ENCODE measurements around the gene CCDC110.
"Not testable (repeated sequence)": the region's sequence is repeated elsewhere in the genome, so short reads cannot be mapped to it uniquely, and the experiment has no call there.

The CCDC110 gene

GRCh38 chr4:185471235-185472102 lies at the start of gene CCDC110:
CCDC110 (minus strand) TSS chr4:185471733; CDS start chr4:185471683, 50 bp downstream.
- DNase-seq (peak; percentile 77), ATAC-seq (replicated peaks) (peak; percentile 88 to 91)
- Mint-ChIP-seq H3K36me3 (no peaks in the 10 kb centered on the region), H3K4me3 (peak within 1 kb of the TSS; percentile 87), H3K27ac (peak within 1 kb of the TSS; percentile 44), H3K9me3 (peaks cover 0 to 3% of the 10 kb centered on the region in 2 donors), H3K4me1 (peaks cover 9 to 19% of the 10 kb centered on the region in 2 donors), H3K27me3 (peaks cover 8 to 12% of the 10 kb centered on the region in 2 donors)

- Mint-ChIP-seq H3K9me3 (no peaks in the 10 kb centered on the region), H3K4me1 (no peaks in the 10 kb centered on the region), H3K27ac (no peak overlapping the region), H3K4me3 (no peak overlapping the region), H3K36me3 (no peaks in the 10 kb centered on the region), H3K27me3 (peaks cover 12 to 27% of the 10 kb centered on the region in 2 donors)
- ATAC-seq (replicated peaks) = no peak
- DNase-seq = no peak
Observed at GRCh38 chr4:185520119-185520518, 48.6 kb upstream of the CCDC110 start.

- no peak overlapping the region for H3K27ac Mint-ChIP-seq
- no peak overlapping the region for H3K4me3 Mint-ChIP-seq
- H3K9me3 Mint-ChIP-seq = no peaks in the 10 kb centered on the region
- peaks cover 19 to 35% of the 10 kb centered on the region in 2 donors for H3K27me3 Mint-ChIP-seq
- H3K4me1 Mint-ChIP-seq = peaks cover 0 to 4% of the 10 kb centered on the region in 2 donors
- H3K36me3 Mint-ChIP-seq = no peaks in the 10 kb centered on the region
- DNase-seq (no peak), ATAC-seq (replicated peaks) (no peak)
Observed at GRCh38 chr4:185518494-185518893, 47.0 kb upstream of the CCDC110 start.

GRCh38 chr4:185518069-185518468 lies 46.5 kb upstream of the CCDC110 start:
- H3K27me3 Mint-ChIP-seq = peaks cover 20 to 36% of the 10 kb centered on the region in 2 donors
- H3K4me1 Mint-ChIP-seq = peaks cover 0 to 8% of the 10 kb centered on the region in 2 donors
- no peak for DNase-seq
- no peak for ATAC-seq (replicated peaks)
- H3K9me3 Mint-ChIP-seq = no peaks in the 10 kb centered on the region
- H3K27ac Mint-ChIP-seq = no peak overlapping the region
- H3K4me3 Mint-ChIP-seq = no peak overlapping the region
- no peaks in the 10 kb centered on the region for H3K36me3 Mint-ChIP-seq

GRCh38 chr4:185515248-185515647 lies 43.7 kb upstream of the CCDC110 start:
- peaks cover 32 to 55% of the 10 kb centered on the region in 2 donors for H3K27me3 Mint-ChIP-seq

GRCh38 chr4:185514182-185514697 lies 42.7 kb upstream of the CCDC110 start:
- peaks cover 36 to 55% of the 10 kb centered on the region in 2 donors for H3K27me3 Mint-ChIP-seq
- DNase-seq = no peak
- H3K27ac Mint-ChIP-seq = no peak overlapping the region
- H3K9me3 Mint-ChIP-seq = no peaks in the 10 kb centered on the region
- no peak for ATAC-seq (replicated peaks)
- peaks cover 0 to 10% of the 10 kb centered on the region in 2 donors for H3K4me1 Mint-ChIP-seq
- H3K4me3 Mint-ChIP-seq = no peak overlapping the region
- no peaks in the 10 kb centered on the region for H3K36me3 Mint-ChIP-seq

More at GRCh38 chr4:185515248-185515647, 43.7 kb upstream of the CCDC110 start:
- Mint-ChIP-seq H3K4me1 (peaks cover 0 to 10% of the 10 kb centered on the region in 2 donors), H3K27ac (no peak overlapping the region), H3K9me3 (no peaks in the 10 kb centered on the region), H3K36me3 (no peaks in the 10 kb centered on the region), H3K4me3 (no peak overlapping the region)
- DNase-seq = no peak
- ATAC-seq (replicated peaks) = no peak

- Mint-ChIP-seq H3K9me3 (no peaks in the 10 kb centered on the region), H3K4me3 (no peak overlapping the region), H3K36me3 (no peaks in the 10 kb centered on the region), H3K27ac (no peak overlapping the region), H3K4me1 (peaks cover 0 to 10% of the 10 kb centered on the region in 2 donors), H3K27me3 (peaks cover 36 to 51% of the 10 kb centered on the region in 2 donors)
- DNase-seq (no peak), ATAC-seq (replicated peaks) (no peak)
Observed at GRCh38 chr4:185513489-185514181, 42.1 kb upstream of the CCDC110 start.

- Mint-ChIP-seq H3K36me3 (no peaks in the 10 kb centered on the region), H3K9me3 (no peaks in the 10 kb centered on the region), H3K27me3 (peaks cover 36 to 56% of the 10 kb centered on the region in 2 donors), H3K4me1 (peaks cover 0 to 10% of the 10 kb centered on the region in 2 donors), H3K4me3 (no peak overlapping the region), H3K27ac (no peak overlapping the region)
- DNase-seq (no peak), ATAC-seq (replicated peaks) (no peak)
Observed at GRCh38 chr4:185512516-185512915, 41.0 kb upstream of the CCDC110 start.

- Mint-ChIP-seq H3K27me3 (peaks cover 42 to 49% of the 10 kb centered on the region in 2 donors), H3K4me1 (peaks cover 0 to 10% of the 10 kb centered on the region in 2 donors)
- not testable (repeated sequence) for ATAC-seq (replicated peaks); H3K36me3 Mint-ChIP-seq; DNase-seq; H3K27ac Mint-ChIP-seq; H3K9me3 Mint-ChIP-seq; H3K4me3 Mint-ChIP-seq
Observed at GRCh38 chr4:185511243-185511642, 39.7 kb upstream of the CCDC110 start.

- Mint-ChIP-seq H3K27ac (no peak overlapping the region), H3K9me3 (no peaks in the 10 kb centered on the region), H3K4me3 (no peak overlapping the region), H3K4me1 (peaks cover 0 to 10% of the 10 kb centered on the region in 2 donors), H3K36me3 (no peaks in the 10 kb centered on the region), H3K27me3 (peaks cover 44 to 51% of the 10 kb centered on the region in 2 donors)
- no peak for DNase-seq
- ATAC-seq (replicated peaks) = no peak
Observed at GRCh38 chr4:185510806-185511205, 39.3 kb upstream of the CCDC110 start.

GRCh38 chr4:185508181-185508580 lies 36.6 kb upstream of the CCDC110 start:
- H3K27me3 Mint-ChIP-seq = peaks cover 34 to 44% of the 10 kb centered on the region in 2 donors

GRCh38 chr4:185506422-185506821 lies 34.9 kb upstream of the CCDC110 start:
- Mint-ChIP-seq H3K4me1 (no peaks in the 10 kb centered on the region), H3K27ac (no peak overlapping the region), H3K9me3 (no peaks in the 10 kb centered on the region), H3K27me3 (peaks cover 24 to 32% of the 10 kb centered on the region in 2 donors), H3K4me3 (no peak overlapping the region), H3K36me3 (no peaks in the 10 kb centered on the region)
- no peak for DNase-seq
- ATAC-seq (replicated peaks) = no peak

More at GRCh38 chr4:185508181-185508580, 36.6 kb upstream of the CCDC110 start:
- DNase-seq (no peak), ATAC-seq (replicated peaks) (no peak)
- Mint-ChIP-seq H3K27ac (no peak overlapping the region), H3K36me3 (no peaks in the 10 kb centered on the region), H3K9me3 (no peaks in the 10 kb centered on the region), H3K4me1 (peaks cover 0 to 4% of the 10 kb centered on the region in 2 donors), H3K4me3 (no peak overlapping the region)

- Mint-ChIP-seq H3K27me3 (peaks cover 25 to 44% of the 10 kb centered on the region in 2 donors), H3K36me3 (peaks cover 0 to 1% of the 10 kb centered on the region in 2 donors), H3K4me3 (no peak overlapping the region), H3K4me1 (no peaks in the 10 kb centered on the region), H3K9me3 (peaks cover 0 to 8% of the 10 kb centered on the region in 2 donors), H3K27ac (no peak overlapping the region)
- ATAC-seq (replicated peaks) = no peak
- DNase-seq = no peak
Observed at GRCh38 chr4:185504098-185505047, 32.8 kb upstream of the CCDC110 start.
